HEK293 (cell line): ENCODE data around the gene NEURL1.

ENCODE experiments used
- CTCF ChIA-PET: fragments of 350-600 bp; formaldehyde crosslinking; extraction: SDS; loops from one replicate; lab custom pipeline; 2021; ENCODE audit warnings: antibody characterized with exemption; lab: Yijun Ruan, JAX
- POLR2A ChIA-PET: fragments of 300-600 bp; formaldehyde crosslinking; extraction: SDS; loops from one replicate; lab custom pipeline; 2020; ENCODE audit warnings: antibody characterized with exemption, inconsistent platforms; lab: Yijun Ruan, JAX
- H3K27ac ChIP-seq: fragments of 200-500 bp; sonication (Bioruptor generic); 2 replicates; pipeline ENCODE4 v1.5.1; 2014; ENCODE audit warnings: low read depth, low read length, control low read depth, inconsistent platforms; ENCODE audit errors: extremely low read depth
- H3K36me3 ChIP-seq, 2 experiments: fragments of 200-500 bp in 1 of 2; sonication (Bioruptor generic) in 1 of 2; 1 replicate in 1 of 2; 2 replicates in 1 of 2; pipeline ENCODE4 v1.5.1; 2014 to 2017; ENCODE audit warnings: inconsistent platforms in 2 of 2, low read length in 2 of 2; ENCODE audit not compliant: control insufficient read depth in 2 of 2, insufficient read depth in 1 of 2
- H3K4me1 ChIP-seq: fragments of 200-500 bp; sonication (Bioruptor generic); 2 replicates; pipeline ENCODE4 v1.5.1; 2014; ENCODE audit warnings: mild to moderate bottlenecking, low read length, inconsistent platforms; ENCODE audit not compliant: control insufficient read depth, insufficient read depth
- H3K4me3 ChIP-seq: 2 replicates; pipeline ENCODE4 v1.5.1; 2011; ENCODE audit warnings: low read depth, mild to moderate bottlenecking, control low read depth, low read length, moderate library complexity
- H3K9me3 ChIP-seq: fragments of 200-500 bp; sonication (Bioruptor generic); 2 replicates; pipeline ENCODE4 v1.5.1; 2014; ENCODE audit warnings: low read depth, low read length, inconsistent platforms; ENCODE audit not compliant: control insufficient read depth, insufficient read depth
- BCL11B ChIP-seq: fragments of 450-650 bp; formaldehyde crosslinking; IDR thresholded peaks from 2 replicates; pipeline ENCODE4 v1.5.1; 2016; ENCODE audit warnings: low read depth, missing biosample characterization, missing genetic modification characterization
- BCL6B ChIP-seq: fragments of 450-650 bp; formaldehyde crosslinking; IDR thresholded peaks from 2 replicates; pipeline ENCODE4 v1.5.1; 2017; ENCODE audit warnings: missing biosample characterization, missing genetic modification characterization
- EGR2 ChIP-seq: fragments of 450-650 bp; formaldehyde crosslinking; IDR thresholded peaks from 2 replicates; pipeline ENCODE4 v1.5.1; 2016; ENCODE audit warnings: low read depth, missing biosample characterization, missing genetic modification characterization
- MEIS1 ChIP-seq: sonication (generic); formaldehyde crosslinking; IDR thresholded peaks from 2 replicates; pipeline ENCODE4 v1.8.1; 2022; ENCODE audit warnings: missing genetic modification reagents, mild to moderate bottlenecking, borderline replicate concordance
- OVOL3 ChIP-seq: fragments of 450-650 bp; formaldehyde crosslinking; IDR thresholded peaks from 2 replicates; pipeline ENCODE4 v1.5.1; 2016; ENCODE audit warnings: missing biosample characterization, missing genetic modification characterization
- SCRT1 ChIP-seq: fragments of 450-650 bp; formaldehyde crosslinking; IDR thresholded peaks from 2 replicates; pipeline ENCODE4 v1.5.1; 2016; ENCODE audit warnings: missing biosample characterization, missing genetic modification characterization, borderline replicate concordance
- YY1 ChIP-seq: fragments of 450-650 bp; formaldehyde crosslinking; IDR thresholded peaks from 2 replicates; pipeline ENCODE4 v1.5.1; 2018; ENCODE audit warnings: missing biosample characterization, missing genetic modification characterization
- ZBTB1 ChIP-seq: fragments of 450-650 bp; formaldehyde crosslinking; IDR thresholded peaks from 2 replicates; pipeline ENCODE4 v1.5.1; 2016; ENCODE audit warnings: missing biosample characterization, missing genetic modification characterization
- ZBTB20 ChIP-seq: fragments of 450-650 bp; formaldehyde crosslinking; IDR thresholded peaks from 2 replicates; pipeline ENCODE4 v1.5.1; 2016; ENCODE audit warnings: missing biosample characterization, missing genetic modification characterization
- ZFP37 ChIP-seq: fragments of 450-650 bp; formaldehyde crosslinking; IDR thresholded peaks from 2 replicates; pipeline ENCODE4 v1.5.1; 2016; ENCODE audit warnings: missing biosample characterization, missing genetic modification characterization
- ZNF174 ChIP-seq: fragments of 450-650 bp; formaldehyde crosslinking; IDR thresholded peaks from 2 replicates; pipeline ENCODE4 v1.5.0; 2017; ENCODE audit warnings: missing biosample characterization, mild to moderate bottlenecking, missing genetic modification characterization
- ZNF202 ChIP-seq: fragments of 450-650 bp; formaldehyde crosslinking; IDR thresholded peaks from 2 replicates; pipeline ENCODE4 v1.5.1; 2016; ENCODE audit warnings: missing biosample characterization, missing genetic modification characterization, borderline replicate concordance
- ZNF23 ChIP-seq: fragments of 450-650 bp; formaldehyde crosslinking; IDR thresholded peaks from 2 replicates; pipeline ENCODE4 v1.5.1; 2016; ENCODE audit warnings: missing biosample characterization, missing genetic modification characterization, borderline replicate concordance
- ZNF280D ChIP-seq: fragments of 450-650 bp; formaldehyde crosslinking; IDR thresholded peaks from 2 replicates; pipeline ENCODE4 v1.5.1; 2016; ENCODE audit warnings: missing biosample characterization, missing genetic modification characterization
- ZNF362 ChIP-seq: fragments of 450-650 bp; formaldehyde crosslinking; IDR thresholded peaks from 2 replicates; pipeline ENCODE4 v1.5.1; 2016; ENCODE audit warnings: missing biosample characterization, missing genetic modification characterization
- ZNF423 ChIP-seq: fragments of 450-650 bp; formaldehyde crosslinking; IDR thresholded peaks from 2 replicates; pipeline ENCODE4 v1.5.1; 2016; ENCODE audit warnings: missing biosample characterization, missing genetic modification characterization
- ZNF488 ChIP-seq: fragments of 450-650 bp; formaldehyde crosslinking; IDR thresholded peaks from 2 replicates; pipeline ENCODE4 v1.5.1; 2016; ENCODE audit warnings: missing biosample characterization, missing genetic modification characterization
- ZNF513 ChIP-seq: fragments of 450-650 bp; IDR thresholded peaks from 2 replicates; pipeline ENCODE4 v1.5.1; 2018; ENCODE audit warnings: missing biosample characterization, missing genetic modification characterization
- ZNF521 ChIP-seq: fragments of 450-650 bp; formaldehyde crosslinking; IDR thresholded peaks from 2 replicates; pipeline ENCODE4 v1.5.1; 2017; ENCODE audit warnings: missing biosample characterization, mild to moderate bottlenecking, missing genetic modification characterization
- ZNF670 ChIP-seq: fragments of 450-650 bp; formaldehyde crosslinking; IDR thresholded peaks from 2 replicates; pipeline ENCODE4 v1.5.1; 2016; ENCODE audit warnings: missing biosample characterization, missing genetic modification characterization, low read depth
- ZNF777 ChIP-seq: fragments of 450-650 bp; formaldehyde crosslinking; IDR thresholded peaks from 2 replicates; pipeline ENCODE4 v1.5.1; 2017; ENCODE audit warnings: missing biosample characterization, missing genetic modification characterization, borderline replicate concordance
- ZNF785 ChIP-seq: fragments of 450-650 bp; formaldehyde crosslinking; IDR thresholded peaks from 2 replicates; pipeline ENCODE4 v1.5.1; 2016; ENCODE audit warnings: missing biosample characterization, missing genetic modification characterization
- ZNF792 ChIP-seq: fragments of 450-650 bp; formaldehyde crosslinking; IDR thresholded peaks from 2 replicates; pipeline ENCODE4 v1.5.1; 2016; ENCODE audit warnings: missing biosample characterization, missing genetic modification characterization

Gene NEURL1

GRCh38 chr10:103619424-103620351, 126.2 kb downstream of the NEURL1 start (continued):
- TF ChIP-seq ZNF488 (tag by site-specific recombination), result no peak
- TF ChIP-seq, all 188 proteins: peak for 0

- H3K9me3 ChIP-seq, result no peaks in the 10 kb centered on the region
- peaks cover 0 to 94% of the 10 kb centered on the region in 2 experiments; a peak in 1 of 3 replicates for H3K36me3 ChIP-seq
- H3K27ac ChIP-seq, result no peak overlapping the region
- ChIA-PET POLR2A (no interaction called here), CTCF (interaction anchor here (0.6 to 2.4 kb wide), 3 partner anchors 21 to 66 kb away, joined by 4 to 9 read pairs (median 8); no protein-coding TSS in a partner anchor)
- H3K4me1 ChIP-seq, result no peaks in the 10 kb centered on the region
- H3K4me3 ChIP-seq, result no peak overlapping the region
- TF ChIP-seq ZNF202, result no peak
- TF ChIP-seq ZFP37 (tag by site-specific recombination), result no peak
- TF ChIP-seq ZNF670 (tag by site-specific recombination), result no peak
- no peak for TF ChIP-seq BCL6B (tag by site-specific recombination)
- TF ChIP-seq EGR2 (tag by site-specific recombination), result no peak
- no peak for TF ChIP-seq ZNF423 (tag by site-specific recombination)
- no peak for TF ChIP-seq ZBTB1
- TF ChIP-seq YY1 (tag by site-specific recombination), result no peak
- TF ChIP-seq OVOL3, result no peak
These were observed 126.8 kb downstream of the NEURL1 start for GRCh38 chr10:103620352-103620740.

- peaks cover 0 to 96% of the 10 kb centered on the region in 2 experiments; a peak in 1 of 3 replicates for H3K36me3 ChIP-seq
- ChIA-PET CTCF (interaction anchor here (0.9 to 2.4 kb wide), 5 partner anchors 22 to 65 kb away, joined by 3 to 9 read pairs (median 5); no protein-coding TSS in a partner anchor), POLR2A (no interaction called here)
- no peaks in the 10 kb centered on the region for H3K4me1 ChIP-seq
- H3K4me3 ChIP-seq, result no peak overlapping the region
- H3K9me3 ChIP-seq, result no peaks in the 10 kb centered on the region
- no peak overlapping the region for H3K27ac ChIP-seq
- no peak for TF ChIP-seq BCL11B (tag by site-specific recombination)
- no peak for TF ChIP-seq ZNF792 (tag by site-specific recombination)
- no peak for TF ChIP-seq MEIS1
- no peak for TF ChIP-seq EGR2 (tag by site-specific recombination)
- no peak for TF ChIP-seq ZNF777 (tag by site-specific recombination)
- TF ChIP-seq ZNF785 (tag by site-specific recombination), result no peak
- no peak for TF ChIP-seq ZNF280D (tag by site-specific recombination)
- TF ChIP-seq SCRT1 (tag by site-specific recombination), result no peak
- no peak for TF ChIP-seq ZNF174 (tag by site-specific recombination)
- no peak for TF ChIP-seq ZNF521 (tag by site-specific recombination)
- TF ChIP-seq ZNF362 (tag by site-specific recombination), result no peak
- TF ChIP-seq ZNF23 (tag by site-specific recombination), result no peak
- TF ChIP-seq ZNF513 (tag by site-specific recombination), result no peak
- TF ChIP-seq ZBTB20, result no peak
These were observed 127.6 kb downstream of the NEURL1 start for GRCh38 chr10:103620891-103621782.
